Immature natural killer cell (primary cell): ENCODE measurements around the gene CASP6. TPM values are rescaled to one million over a fixed set of nuclear protein-coding genes. Genes with fewer than 3 reads are reported as not detected.

Source experiments
- DNase-seq, 3 donors: peaks; one replicate each; pipeline ENCODE4 v3.0.0; 2022; ENCODE audit warnings: mixed read lengths in 1 of 3
- H3K27ac Mint-ChIP-seq, 6 donors: one replicate each; pipeline ENCODE4 v1.8.0; 2020; ENCODE audit warnings: mixed read lengths in 6 of 6, mild to moderate bottlenecking in 5 of 6, inconsistent platforms in 4 of 6, moderate library complexity in 3 of 6
- H3K27me3 Mint-ChIP-seq, 3 donors: one replicate each; pipeline ENCODE4 v1.8.0; 2020 to 2021; ENCODE audit warnings: low read depth in 3 of 3, mild to moderate bottlenecking in 3 of 3, mixed read lengths in 3 of 3, moderate library complexity in 3 of 3, inconsistent platforms in 1 of 3
- H3K36me3 Mint-ChIP-seq, 3 donors: one replicate each; pipeline ENCODE4 v1.8.0; 2020; ENCODE audit warnings: mixed read lengths in 3 of 3, inconsistent platforms in 2 of 3, mild to moderate bottlenecking in 2 of 3
- H3K4me1 Mint-ChIP-seq, 2 donors: one replicate each; pipeline ENCODE4 v1.8.0; 2020; ENCODE audit warnings: inconsistent platforms in 2 of 2, mild to moderate bottlenecking in 2 of 2, mixed read lengths in 2 of 2, moderate library complexity in 1 of 2
- H3K4me3 Mint-ChIP-seq, 5 donors: one replicate each; pipeline ENCODE4 v1.8.0; 2020; ENCODE audit warnings: mild to moderate bottlenecking in 5 of 5, mixed read lengths in 5 of 5, inconsistent platforms in 3 of 5, moderate library complexity in 3 of 5
- H3K9me3 Mint-ChIP-seq, 6 donors: one replicate each; pipeline ENCODE4 v1.8.0; 2020; ENCODE audit warnings: mild to moderate bottlenecking in 6 of 6, mixed read lengths in 6 of 6, inconsistent platforms in 4 of 6, moderate library complexity in 3 of 6
- polyA plus RNA-seq, 3 donors: library from polyadenylated mRNA; unstranded; fragments of 300-500 nt; fragmentation: Illumina TruSeq; gene quantifications; one replicate each; pipeline ENCODE4 v1.2.3, GENCODE V29; 2021

CASP6 gene
- polyA plus RNA-seq: 10 to 100 TPM; 15.5 to 22.6 (median 17.9) TPM

GRCh38 chr4:109702950-109703663, at the start of gene CASP6:
Gene CASP6 (minus strand): TSS chr4:109703445. CDS start chr4:109703395, 50 bp downstream.
- Mint-ChIP-seq H3K4me3 (peak within 1 kb of the TSS; percentile 88 to 97 (median 94)), H3K36me3 (no peaks in the 10 kb centered on the region), H3K4me1 (peaks cover 21 to 24% of the 10 kb centered on the region in 2 donors), H3K9me3 (no peaks in the 10 kb centered on the region), H3K27me3 (peaks cover 0 to 2% (median 0%) of the 10 kb centered on the region in 3 donors), H3K27ac (peak within 1 kb of the TSS; percentile 36 to 88 (median 78))
- DNase-seq: peak; percentile 59 to 65 (median 63)

- Mint-ChIP-seq H3K27me3 (peaks cover 1 to 4% (median 3%) of the 10 kb centered on the region in 3 donors), H3K4me1 (no peaks in the 10 kb centered on the region), H3K4me3 (no peak overlapping the region), H3K27ac (peak overlapping the region in 1 of 6 donors; percentile 3), H3K36me3 (no peaks in the 10 kb centered on the region), H3K9me3 (no peaks in the 10 kb centered on the region)
- no peak for DNase-seq
Observed at GRCh38 chr4:109752525-109752924, 49.3 kb upstream of the CASP6 start.

- H3K9me3 Mint-ChIP-seq: no peaks in the 10 kb centered on the region
- DNase-seq: no peak
- H3K27me3 Mint-ChIP-seq: peaks cover 1 to 4% (median 3%) of the 10 kb centered on the region in 3 donors
- no peak overlapping the region for H3K4me3 Mint-ChIP-seq
- H3K27ac Mint-ChIP-seq: no peak overlapping the region
- H3K36me3 Mint-ChIP-seq: no peaks in the 10 kb centered on the region
- no peaks in the 10 kb centered on the region for H3K4me1 Mint-ChIP-seq
Observed at GRCh38 chr4:109751852-109752251, 48.6 kb upstream of the CASP6 start.

GRCh38 chr4:109750652-109751244, 47.5 kb upstream of the CASP6 start:
- H3K4me3 Mint-ChIP-seq: no peak overlapping the region
- no peaks in the 10 kb centered on the region for H3K36me3 Mint-ChIP-seq
- no peak overlapping the region for H3K27ac Mint-ChIP-seq

GRCh38 chr4:109749388-109750082, 46.3 kb upstream of the CASP6 start:
- no peak overlapping the region for H3K27ac Mint-ChIP-seq
- H3K9me3 Mint-ChIP-seq: no peaks in the 10 kb centered on the region
- H3K4me1 Mint-ChIP-seq: no peaks in the 10 kb centered on the region
- H3K27me3 Mint-ChIP-seq: peaks cover 1 to 4% (median 3%) of the 10 kb centered on the region in 3 donors
- no peak overlapping the region for H3K4me3 Mint-ChIP-seq
- DNase-seq: no peak
- no peaks in the 10 kb centered on the region for H3K36me3 Mint-ChIP-seq

More at GRCh38 chr4:109750652-109751244, 47.5 kb upstream of the CASP6 start:
- H3K27me3 Mint-ChIP-seq: peaks cover 1 to 4% (median 3%) of the 10 kb centered on the region in 3 donors
- no peak for DNase-seq
- H3K9me3 Mint-ChIP-seq: no peaks in the 10 kb centered on the region
- H3K4me1 Mint-ChIP-seq: no peaks in the 10 kb centered on the region

GRCh38 chr4:109748114-109748513, 44.9 kb upstream of the CASP6 start:
- Mint-ChIP-seq H3K4me3 (no peak overlapping the region), H3K9me3 (no peaks in the 10 kb centered on the region), H3K36me3 (no peaks in the 10 kb centered on the region), H3K4me1 (no peaks in the 10 kb centered on the region), H3K27ac (no peak overlapping the region), H3K27me3 (peaks cover 2 to 3% (median 3%) of the 10 kb centered on the region in 3 donors)
- no peak for DNase-seq

GRCh38 chr4:109746728-109747127, 43.5 kb upstream of the CASP6 start:
- no peak overlapping the region for H3K4me3 Mint-ChIP-seq
- no peaks in the 10 kb centered on the region for H3K36me3 Mint-ChIP-seq
- no peaks in the 10 kb centered on the region for H3K9me3 Mint-ChIP-seq
- peaks cover 0 to 1% (median 0%) of the 10 kb centered on the region in 3 donors for H3K27me3 Mint-ChIP-seq
- peak overlapping the region in 1 of 6 donors; percentile 47 for H3K27ac Mint-ChIP-seq
- no peaks in the 10 kb centered on the region for H3K4me1 Mint-ChIP-seq
- DNase-seq: no peak

- no peak overlapping the region for H3K27ac Mint-ChIP-seq
- no peak overlapping the region for H3K4me3 Mint-ChIP-seq
- peaks cover 0 to 3% (median 1%) of the 10 kb centered on the region in 3 donors for H3K27me3 Mint-ChIP-seq
- H3K36me3 Mint-ChIP-seq: no peaks in the 10 kb centered on the region
- DNase-seq: no peak
- no peaks in the 10 kb centered on the region for H3K9me3 Mint-ChIP-seq
- H3K4me1 Mint-ChIP-seq: no peaks in the 10 kb centered on the region
Observed at GRCh38 chr4:109745830-109746229, 42.6 kb upstream of the CASP6 start.

GRCh38 chr4:109739547-109739946, 36.3 kb upstream of the CASP6 start:
- no peak for DNase-seq
- no peaks in the 10 kb centered on the region for H3K4me1 Mint-ChIP-seq
- no peak overlapping the region for H3K4me3 Mint-ChIP-seq
- H3K27me3 Mint-ChIP-seq: peaks cover 1 to 6% (median 5%) of the 10 kb centered on the region in 3 donors
- H3K9me3 Mint-ChIP-seq: no peaks in the 10 kb centered on the region
- H3K36me3 Mint-ChIP-seq: no peaks in the 10 kb centered on the region
- no peak overlapping the region for H3K27ac Mint-ChIP-seq

- Mint-ChIP-seq H3K4me3 (no peak overlapping the region), H3K27ac (no peak overlapping the region), H3K36me3 (no peaks in the 10 kb centered on the region), H3K4me1 (no peaks in the 10 kb centered on the region), H3K9me3 (no peaks in the 10 kb centered on the region), H3K27me3 (peaks cover 0 to 8% (median 5%) of the 10 kb centered on the region in 3 donors)
- DNase-seq: no peak
Observed at GRCh38 chr4:109738104-109738872, 35.0 kb upstream of the CASP6 start.

GRCh38 chr4:109735566-109736365, 32.5 kb upstream of the CASP6 start:
- Mint-ChIP-seq H3K36me3 (no peaks in the 10 kb centered on the region), H3K27ac (no peak overlapping the region), H3K4me1 (peaks cover 0 to under 1% of the 10 kb centered on the region in 2 donors), H3K4me3 (no peak overlapping the region), H3K9me3 (no peaks in the 10 kb centered on the region), H3K27me3 (peaks cover 0 to 9% (median 3%) of the 10 kb centered on the region in 3 donors)
- DNase-seq: no peak

GRCh38 chr4:109733728-109734127, 30.5 kb upstream of the CASP6 start:
- H3K36me3 Mint-ChIP-seq: no peaks in the 10 kb centered on the region
- H3K4me3 Mint-ChIP-seq: no peak overlapping the region
- H3K27ac Mint-ChIP-seq: no peak overlapping the region
- no peaks in the 10 kb centered on the region for H3K9me3 Mint-ChIP-seq
- peaks cover 13 to 15% of the 10 kb centered on the region in 2 donors for H3K4me1 Mint-ChIP-seq
- H3K27me3 Mint-ChIP-seq: peaks cover 0 to 9% (median 4%) of the 10 kb centered on the region in 3 donors
- DNase-seq: no peak
